ENCODE results near the gene ZNF175. TPM values are rescaled to one million over a fixed set of nuclear protein-coding genes. Genes with fewer than 3 reads are reported as not detected.

ZNF175 gene
- total and polyA plus RNA-seq, 3 experiments from 2014 or later: 3.2 to 11.6 (median 10.0) TPM

- ChIA-PET CTCF (no interaction called here), POLR2A (no interaction called here)
- Histone ChIP-seq H3K27ac (ENCODE audit: low read depth, low read length) (peak overlapping the region; percentile 45), H3K9me3 (ENCODE audit: low read length) (no peaks in the 10 kb centered on the region), H3K27me3 (ENCODE audit: insufficient read depth, low read length, poor library complexity, severe bottlenecking) (peaks cover 7% of the 10 kb centered on the region), H3K4me3 (ENCODE audit: low read length) (no peak overlapping the region), H3K4me1 (ENCODE audit: insufficient read depth, low read length) (peaks cover 14% of the 10 kb centered on the region), H3K36me3 (ENCODE audit: insufficient read depth, low read length) (no peaks in the 10 kb centered on the region)
- H3K4me1 Mint-ChIP-seq: peaks cover 23 to 24% (median 24%) of the 10 kb centered on the region in 3 donors
- H3K9me3 Mint-ChIP-seq: peaks cover 0 to 5% (median 0%) of the 10 kb centered on the region in 5 donors
- no peak for DNase-seq
- H3K36me3 Mint-ChIP-seq: peaks cover 0 to 8% (median 6%) of the 10 kb centered on the region in 3 donors
- H3K27ac Mint-ChIP-seq: no peak overlapping the region
- H3K4me3 Mint-ChIP-seq: no peak overlapping the region
- peaks cover 19 to 32% of the 10 kb centered on the region in 2 donors for H3K27me3 Mint-ChIP-seq
Observed at GRCh38 chr19:51567583-51567982, 3.5 kb upstream of the ZNF175 start.

GRCh38 chr19:51568456-51568855 lies 2.6 kb upstream of the ZNF175 start:
- Mint-ChIP-seq H3K27me3 (peaks cover 14 to 29% of the 10 kb centered on the region in 2 donors), H3K27ac (no peak overlapping the region), H3K36me3 (peaks cover 4 to 15% (median 10%) of the 10 kb centered on the region in 3 donors), H3K4me1 (peaks cover 26 to 33% (median 27%) of the 10 kb centered on the region in 3 donors), H3K9me3 (peaks cover 0 to 5% (median 0%) of the 10 kb centered on the region in 5 donors), H3K4me3 (peak overlapping the region in 2 of 7 donors; percentile 43 to 53)
- no peak overlapping the region for H3K4me3 ChIP-seq (ENCODE audit: low read length)
- ChIA-PET POLR2A (no interaction called here), CTCF (no interaction called here)
- peaks cover 5% of the 10 kb centered on the region for H3K36me3 ChIP-seq (ENCODE audit: insufficient read depth, low read length)
- DNase-seq: no peak
- peaks cover 7% of the 10 kb centered on the region for H3K27me3 ChIP-seq (ENCODE audit: insufficient read depth, low read length, poor library complexity, severe bottlenecking)
- H3K4me1 ChIP-seq (ENCODE audit: insufficient read depth, low read length): peaks cover 17% of the 10 kb centered on the region
- H3K9me3 ChIP-seq (ENCODE audit: low read length): no peaks in the 10 kb centered on the region
- no peak overlapping the region for H3K27ac ChIP-seq (ENCODE audit: low read depth, low read length)

DNA sequence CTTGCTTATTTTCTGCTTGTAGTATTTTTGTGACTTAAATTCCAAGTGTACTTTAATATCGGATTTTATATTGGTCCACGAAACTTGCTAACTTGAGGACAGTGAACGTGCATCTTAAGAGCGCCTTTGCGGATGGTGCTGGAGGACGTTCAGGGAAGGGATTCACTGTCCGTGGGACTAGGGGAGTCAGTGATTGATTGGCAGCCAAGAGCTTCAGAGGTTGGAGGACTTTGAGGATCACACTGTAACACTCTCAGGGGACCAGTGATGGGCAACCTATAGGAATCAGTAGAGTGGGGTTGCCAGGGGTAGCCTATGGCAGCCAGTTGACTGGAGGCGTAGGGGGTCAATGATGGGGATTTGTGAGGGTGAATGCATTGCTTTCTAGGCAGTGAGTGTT lies 516 bp downstream of the ZNF175 start:
- no peak for DNase-seq
- Histone ChIP-seq H3K36me3 (ENCODE audit: insufficient read depth, low read length) (peaks cover 5% of the 10 kb centered on the region), H3K9me3 (ENCODE audit: low read length) (no peaks in the 10 kb centered on the region), H3K27ac (ENCODE audit: low read depth, low read length) (peak overlapping the region; percentile 46), H3K27me3 (ENCODE audit: insufficient read depth, low read length, poor library complexity, severe bottlenecking) (no peaks in the 10 kb centered on the region), H3K4me1 (ENCODE audit: insufficient read depth, low read length) (peaks cover 17% of the 10 kb centered on the region), H3K4me3 (ENCODE audit: low read length) (peak overlapping the region; percentile 82)
- H3K4me1 Mint-ChIP-seq: peaks cover 32 to 44% (median 38%) of the 10 kb centered on the region in 3 donors
- peaks cover 0 to 3% (median 0%) of the 10 kb centered on the region in 5 donors for H3K9me3 Mint-ChIP-seq
- CTCF ChIA-PET: no interaction called here
- H3K4me3 Mint-ChIP-seq: peak overlapping the region; percentile 94 to 99 (median 96)
- peak overlapping the region in 6 of 8 donors; percentile 6 to 92 (median 84) for H3K27ac Mint-ChIP-seq
- H3K27me3 Mint-ChIP-seq: peaks cover 1 to 2% of the 10 kb centered on the region in 2 donors
- POLR2A ChIA-PET: no interaction called here
- H3K36me3 Mint-ChIP-seq: peaks cover 13 to 39% (median 17%) of the 10 kb centered on the region in 3 donors

DNA sequence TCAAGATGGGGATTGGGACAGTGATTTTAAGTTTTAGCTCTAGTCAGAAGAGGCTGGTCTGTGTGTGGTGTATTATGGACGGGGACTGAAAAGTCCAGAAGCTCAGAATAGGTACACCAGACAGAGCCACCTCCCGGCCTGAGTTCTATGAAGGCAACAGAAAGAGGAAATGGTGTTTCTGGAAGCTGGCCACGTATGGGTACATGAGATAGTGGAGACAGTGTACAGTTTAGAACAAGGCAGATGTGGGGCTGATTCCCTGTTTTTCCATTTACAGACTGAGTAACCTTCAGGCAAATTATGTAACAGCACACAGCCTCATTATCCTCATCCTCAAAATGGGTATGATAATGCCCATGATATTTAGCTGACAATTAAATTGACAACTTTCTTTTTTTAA lies 1.3 kb downstream of the ZNF175 start:
- Histone ChIP-seq H3K27ac (ENCODE audit: low read depth, low read length) (peak overlapping the region; percentile 46), H3K4me1 (ENCODE audit: insufficient read depth, low read length) (peaks cover 17% of the 10 kb centered on the region), H3K27me3 (ENCODE audit: insufficient read depth, low read length, poor library complexity, severe bottlenecking) (no peaks in the 10 kb centered on the region), H3K9me3 (ENCODE audit: low read length) (no peaks in the 10 kb centered on the region), H3K36me3 (ENCODE audit: insufficient read depth, low read length) (peaks cover 5% of the 10 kb centered on the region), H3K4me3 (ENCODE audit: low read length) (peak overlapping the region; percentile 82)
- CTCF ChIA-PET: no interaction called here
- peaks cover 0 to 2% (median 0%) of the 10 kb centered on the region in 5 donors for H3K9me3 Mint-ChIP-seq
- peak overlapping the region in 2 of 8 donors; percentile 6 to 7 for H3K27ac Mint-ChIP-seq
- no peak for DNase-seq
- peak overlapping the region; percentile 28 to 99 (median 96) for H3K4me3 Mint-ChIP-seq
- H3K4me1 Mint-ChIP-seq: peaks cover 33 to 51% (median 38%) of the 10 kb centered on the region in 3 donors
- H3K36me3 Mint-ChIP-seq: peaks cover 20 to 46% (median 23%) of the 10 kb centered on the region in 3 donors
- no peaks in the 10 kb centered on the region for H3K27me3 Mint-ChIP-seq
- POLR2A ChIA-PET: no interaction called here

DNA sequence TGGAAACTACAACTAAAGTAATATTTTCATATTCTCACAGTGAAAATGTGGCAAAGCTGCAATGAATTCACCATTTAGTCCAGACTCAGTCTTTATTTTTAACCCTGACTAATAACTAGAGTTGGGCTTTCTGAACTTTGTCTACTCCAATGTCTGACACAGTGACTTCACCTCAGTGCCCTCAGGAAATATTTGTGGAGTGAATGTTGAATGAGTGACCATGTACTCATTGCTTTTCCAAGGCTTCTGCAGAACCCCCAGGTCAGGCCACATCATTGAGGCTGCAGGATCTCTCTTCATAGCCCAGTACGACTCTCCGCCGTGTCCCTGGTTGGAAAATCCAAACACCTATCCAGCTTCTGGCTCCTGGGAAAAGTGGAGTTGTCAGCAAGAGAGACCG lies 1.8 kb downstream of the ZNF175 start:
- H3K27me3 Mint-ChIP-seq: no peaks in the 10 kb centered on the region
- H3K36me3 Mint-ChIP-seq: peaks cover 20 to 48% (median 23%) of the 10 kb centered on the region in 3 donors
- POLR2A ChIA-PET: no interaction called here

GRCh38 chr19:51573331-51573730 lies 2.2 kb downstream of the ZNF175 start:
- Histone ChIP-seq H3K27me3 (ENCODE audit: insufficient read depth, low read length, poor library complexity, severe bottlenecking) (no peaks in the 10 kb centered on the region), H3K27ac (ENCODE audit: low read depth, low read length) (no peak overlapping the region), H3K9me3 (ENCODE audit: low read length) (no peaks in the 10 kb centered on the region), H3K4me3 (ENCODE audit: low read length) (no peak overlapping the region), H3K36me3 (ENCODE audit: insufficient read depth, low read length) (peaks cover 5% of the 10 kb centered on the region), H3K4me1 (ENCODE audit: insufficient read depth, low read length) (peaks cover 17% of the 10 kb centered on the region)
- H3K27me3 Mint-ChIP-seq: no peaks in the 10 kb centered on the region
- peaks cover 33 to 51% (median 38%) of the 10 kb centered on the region in 3 donors for H3K4me1 Mint-ChIP-seq
- POLR2A ChIA-PET: no interaction called here
- CTCF ChIA-PET: no interaction called here
- H3K36me3 Mint-ChIP-seq: peaks cover 20 to 50% (median 23%) of the 10 kb centered on the region in 3 donors
- no peak for DNase-seq
- H3K9me3 Mint-ChIP-seq: peaks cover 0 to 2% (median 0%) of the 10 kb centered on the region in 5 donors
- H3K4me3 Mint-ChIP-seq: peak overlapping the region in 1 of 7 donors; percentile 40
- peak overlapping the region in 1 of 8 donors; percentile 32 for H3K27ac Mint-ChIP-seq

More for the DNA sequence above, 1.8 kb downstream of the ZNF175 start:
- Mint-ChIP-seq H3K4me3 (peak overlapping the region in 2 of 7 donors; percentile 34 to 40), H3K9me3 (peaks cover 0 to 2% (median 0%) of the 10 kb centered on the region in 5 donors), H3K27ac (no peak overlapping the region), H3K4me1 (peaks cover 33 to 51% (median 38%) of the 10 kb centered on the region in 3 donors)
- Histone ChIP-seq H3K36me3 (ENCODE audit: insufficient read depth, low read length) (peaks cover 5% of the 10 kb centered on the region), H3K9me3 (ENCODE audit: low read length) (no peaks in the 10 kb centered on the region), H3K4me3 (ENCODE audit: low read length) (no peak overlapping the region), H3K4me1 (ENCODE audit: insufficient read depth, low read length) (peaks cover 17% of the 10 kb centered on the region), H3K27me3 (ENCODE audit: insufficient read depth, low read length, poor library complexity, severe bottlenecking) (no peaks in the 10 kb centered on the region), H3K27ac (ENCODE audit: low read depth, low read length) (no peak overlapping the region)
- DNase-seq: no peak
- CTCF ChIA-PET: no interaction called here

GRCh38 chr19:51576850-51577249 lies 5.8 kb downstream of the ZNF175 start:
- Mint-ChIP-seq H3K4me3 (no peak overlapping the region), H3K27me3 (no peaks in the 10 kb centered on the region), H3K27ac (no peak overlapping the region), H3K36me3 (peaks cover 39 to 73% (median 40%) of the 10 kb centered on the region in 3 donors), H3K4me1 (peaks cover 19 to 34% (median 22%) of the 10 kb centered on the region in 3 donors), H3K9me3 (no peaks in the 10 kb centered on the region)
- peaks cover 7% of the 10 kb centered on the region for H3K36me3 ChIP-seq (ENCODE audit: insufficient read depth, low read length)
- ChIA-PET CTCF (no interaction called here), POLR2A (no interaction called here)
- no peak overlapping the region for H3K27ac ChIP-seq (ENCODE audit: low read depth, low read length)
- H3K9me3 ChIP-seq (ENCODE audit: low read length): no peaks in the 10 kb centered on the region
- H3K4me3 ChIP-seq (ENCODE audit: low read length): no peak overlapping the region
- peaks cover 7% of the 10 kb centered on the region for H3K4me1 ChIP-seq (ENCODE audit: insufficient read depth, low read length)
- DNase-seq: no peak
- no peaks in the 10 kb centered on the region for H3K27me3 ChIP-seq (ENCODE audit: insufficient read depth, low read length, poor library complexity, severe bottlenecking)

DNA sequence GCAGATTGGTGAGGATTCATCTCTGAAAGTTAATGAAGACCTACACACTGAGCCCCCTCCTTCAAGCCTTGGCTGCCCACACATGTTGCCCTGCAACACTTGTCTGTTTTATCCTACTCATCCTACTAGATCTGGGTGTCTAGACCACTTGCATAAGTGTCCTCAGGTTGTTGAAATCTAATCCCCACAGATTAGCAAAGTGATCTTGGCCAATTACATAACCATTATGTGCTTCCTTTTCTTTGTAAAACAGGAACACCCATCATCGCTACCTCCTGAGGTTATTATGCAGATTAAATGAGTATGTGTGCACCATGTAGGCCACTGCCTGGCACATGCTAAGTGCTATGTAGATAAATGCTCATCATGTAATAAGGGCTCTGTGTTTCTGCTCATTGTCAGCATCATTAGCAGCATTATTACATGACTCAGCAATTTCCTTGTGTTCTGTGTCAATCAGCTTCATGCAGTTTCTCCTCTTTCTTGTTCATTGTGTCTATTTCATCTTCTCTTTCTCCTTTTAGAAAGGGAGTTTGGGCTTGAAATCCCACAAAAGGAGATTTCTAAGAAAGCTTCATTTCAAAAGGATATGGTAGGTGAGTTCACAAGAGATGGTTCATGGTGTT lies 15.1 kb downstream of the ZNF175 start:
- no peak overlapping the region for H3K27ac Mint-ChIP-seq
- Histone ChIP-seq H3K9me3 (ENCODE audit: low read length) (peaks cover 30% of the 10 kb centered on the region), H3K4me1 (ENCODE audit: insufficient read depth, low read length) (no peaks in the 10 kb centered on the region), H3K27me3 (ENCODE audit: insufficient read depth, low read length, poor library complexity, severe bottlenecking) (no peaks in the 10 kb centered on the region), H3K27ac (ENCODE audit: low read depth, low read length) (no peak overlapping the region), H3K36me3 (ENCODE audit: insufficient read depth, low read length) (peaks cover 30% of the 10 kb centered on the region), H3K4me3 (ENCODE audit: low read length) (peak overlapping the region; percentile 11)
- CTCF ChIA-PET: no interaction called here
- no peaks in the 10 kb centered on the region for H3K27me3 Mint-ChIP-seq
- H3K4me3 Mint-ChIP-seq: no peak overlapping the region
- peaks cover 48 to 73% (median 67%) of the 10 kb centered on the region in 3 donors for H3K36me3 Mint-ChIP-seq
- peaks cover 50 to 64% (median 52%) of the 10 kb centered on the region in 5 donors for H3K9me3 Mint-ChIP-seq
- POLR2A ChIA-PET: no interaction called here
- no peak for DNase-seq
- no peaks in the 10 kb centered on the region for H3K4me1 Mint-ChIP-seq

Data from CD8-positive, alpha-beta memory T cell (primary cell).